ENCODE data around the gene ZNF837. TPM values are rescaled to one million over a fixed set of nuclear protein-coding genes. Genes with fewer than 3 reads are reported as not detected.
A peak's percentile ranks its signal among the peaks of the same experiment; 100 is the strongest.

ZNF837 gene
- total RNA-seq, 1 experiment from 2014 or later = 1.7 TPM

DNA sequence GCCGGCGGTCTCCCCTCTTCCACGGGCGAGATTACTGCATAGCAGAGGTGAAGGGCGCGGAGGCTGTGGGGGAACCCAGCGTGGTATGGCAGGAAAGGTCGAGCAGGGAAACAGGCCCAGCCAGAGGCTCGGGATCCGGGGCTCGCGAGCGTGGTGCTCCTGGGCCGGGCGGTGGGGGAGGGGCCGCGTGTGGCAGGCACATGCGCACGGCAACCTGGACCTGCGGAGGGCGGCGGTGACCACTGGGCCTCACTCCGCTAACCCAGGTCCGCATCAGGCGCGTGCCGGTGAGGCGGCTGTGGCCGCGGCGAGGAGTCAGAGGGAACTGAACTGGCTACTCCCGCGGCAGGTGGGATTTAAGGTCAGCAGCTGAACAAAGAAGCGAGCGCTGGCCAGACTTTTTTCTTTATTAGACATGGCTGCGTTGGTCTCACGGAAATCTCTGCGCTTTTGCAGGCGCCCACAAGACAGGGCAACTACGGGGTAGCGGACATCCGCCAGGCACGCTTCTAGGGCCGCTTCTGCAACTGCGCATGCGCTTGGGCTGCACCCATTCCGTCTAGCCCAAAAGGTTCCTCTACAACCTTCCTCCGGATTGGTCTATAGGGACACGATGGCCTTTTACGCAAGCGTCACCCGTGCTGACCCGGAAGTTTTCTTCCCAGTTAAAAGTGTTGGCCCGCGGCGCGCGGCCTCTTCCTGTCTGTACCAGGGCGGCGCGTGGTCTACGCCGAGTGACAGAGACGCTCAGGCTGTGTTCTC is 5.9 kb upstream of the ZNF837 start, which contains the start of gene RPS5:
Gene RPS5 (plus strand): TSS at position 694 of the 762 bp plus-strand sequence. CDS start 869 bp downstream, outside the sequence.
- peak; percentile 100 for DNase-seq (ENCODE audit: unreplicated experiment)
- peak within 1 kb of the TSS; percentile 98 for H3K27ac Mint-ChIP-seq (ENCODE audit: low read depth, unreplicated experiment)
- no peaks in the 10 kb centered on the region for H3K27me3 Mint-ChIP-seq (ENCODE audit: insufficient read depth, unreplicated experiment)
- ChIA-PET POLR2A (interaction anchor here (0.6 to 4.7 kb wide), 10 partner anchors 9 to 133 kb away, joined by 3 to 27 read pairs (median 5); partner anchors contain the start of genes RNF225, ZBTB45, ZNF324B and ZNF497), CTCF (interaction anchor here (0.6 to 0.9 kb wide), 2 partner anchors 20 to 138 kb away, joined by 3 to 4 read pairs; no protein-coding TSS in a partner anchor)
- no peaks in the 10 kb centered on the region for H3K9me3 Mint-ChIP-seq (ENCODE audit: unreplicated experiment)
- TF ChIP-seq, protein P1, sequence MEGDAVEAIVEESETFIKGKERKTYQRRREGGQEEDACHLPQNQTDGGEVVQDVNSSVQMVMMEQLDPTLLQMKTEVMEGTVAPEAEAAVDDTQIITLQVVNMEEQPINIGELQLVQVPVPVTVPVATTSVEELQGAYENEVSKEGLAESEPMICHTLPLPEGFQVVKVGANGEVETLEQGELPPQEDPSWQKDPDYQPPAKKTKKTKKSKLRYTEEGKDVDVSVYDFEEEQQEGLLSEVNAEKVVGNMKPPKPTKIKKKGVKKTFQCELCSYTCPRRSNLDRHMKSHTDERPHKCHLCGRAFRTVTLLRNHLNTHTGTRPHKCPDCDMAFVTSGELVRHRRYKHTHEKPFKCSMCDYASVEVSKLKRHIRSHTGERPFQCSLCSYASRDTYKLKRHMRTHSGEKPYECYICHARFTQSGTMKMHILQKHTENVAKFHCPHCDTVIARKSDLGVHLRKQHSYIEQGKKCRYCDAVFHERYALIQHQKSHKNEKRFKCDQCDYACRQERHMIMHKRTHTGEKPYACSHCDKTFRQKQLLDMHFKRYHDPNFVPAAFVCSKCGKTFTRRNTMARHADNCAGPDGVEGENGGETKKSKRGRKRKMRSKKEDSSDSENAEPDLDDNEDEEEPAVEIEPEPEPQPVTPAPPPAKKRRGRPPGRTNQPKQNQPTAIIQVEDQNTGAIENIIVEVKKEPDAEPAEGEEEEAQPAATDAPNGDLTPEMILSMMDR (IDR thresholded peaks at IDR 0.05; ENCODE audit: unreplicated experiment) = no peak
- peak within 1 kb of the TSS; percentile 92 for H3K4me3 Mint-ChIP-seq (ENCODE audit: unreplicated experiment)
- intact Hi-C loops (cut with micrococcal nuclease) = loop anchor here (5.0 kb wide), 1 partner anchor 159 kb away; the partner anchor contains the start of gene ZNF544
- TSS peak; percentile 76 for BruUV-seq (replicated peaks)
- H3K36me3 Mint-ChIP-seq (ENCODE audit: insufficient read depth, unreplicated experiment) = peaks cover 59% of the 10 kb centered on the region
- H3K4me1 Mint-ChIP-seq (ENCODE audit: insufficient read depth, unreplicated experiment) = peaks cover 18% of the 10 kb centered on the region

DNA sequence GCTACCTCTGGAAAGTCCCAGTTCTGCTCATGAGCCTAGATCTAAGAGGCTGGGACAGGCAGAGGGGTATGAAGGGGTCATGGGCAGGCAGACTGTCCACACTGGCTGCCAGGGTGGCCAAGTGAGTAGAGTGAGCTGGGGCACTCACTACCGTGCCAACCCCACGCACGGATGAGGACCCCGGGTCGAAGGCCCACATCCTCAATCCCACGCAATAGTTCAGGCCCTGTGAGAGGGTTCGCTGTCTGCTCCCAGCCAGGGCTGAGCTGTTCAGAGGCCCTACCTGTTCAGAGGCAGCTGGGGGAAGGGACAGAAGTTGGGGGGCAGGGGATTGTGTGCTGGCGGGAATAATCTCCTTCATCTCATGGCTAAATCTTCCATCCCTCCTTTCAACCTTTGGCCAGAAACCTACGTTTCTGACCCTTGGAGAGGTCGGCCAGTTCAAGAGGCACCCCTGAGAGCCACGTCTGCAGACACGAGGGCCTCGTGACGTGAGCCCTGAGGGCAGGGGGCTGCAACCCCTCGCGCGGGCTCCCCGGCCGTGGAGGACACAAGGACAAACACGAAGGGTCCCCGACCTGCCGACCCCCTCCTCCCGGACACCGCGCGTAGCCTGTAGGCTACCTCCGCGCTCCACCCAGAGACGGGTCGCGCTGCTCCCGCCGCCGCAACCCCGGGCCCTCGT is 5.2 kb upstream of the ZNF837 start:
- ChIA-PET POLR2A (interaction anchor here (0.6 to 4.7 kb wide), 9 partner anchors 13 to 134 kb away, joined by 3 to 27 read pairs (median 5); partner anchors contain the start of genes ZBTB45, ZNF324B, ZNF497 and ZNF584), CTCF (interaction anchor here (0.7 kb wide), 1 partner anchor 104 kb away, joined by 3 read pairs; no protein-coding TSS in a partner anchor)
- H3K36me3 Mint-ChIP-seq (ENCODE audit: insufficient read depth, unreplicated experiment) = peaks cover 53% of the 10 kb centered on the region

DNA sequence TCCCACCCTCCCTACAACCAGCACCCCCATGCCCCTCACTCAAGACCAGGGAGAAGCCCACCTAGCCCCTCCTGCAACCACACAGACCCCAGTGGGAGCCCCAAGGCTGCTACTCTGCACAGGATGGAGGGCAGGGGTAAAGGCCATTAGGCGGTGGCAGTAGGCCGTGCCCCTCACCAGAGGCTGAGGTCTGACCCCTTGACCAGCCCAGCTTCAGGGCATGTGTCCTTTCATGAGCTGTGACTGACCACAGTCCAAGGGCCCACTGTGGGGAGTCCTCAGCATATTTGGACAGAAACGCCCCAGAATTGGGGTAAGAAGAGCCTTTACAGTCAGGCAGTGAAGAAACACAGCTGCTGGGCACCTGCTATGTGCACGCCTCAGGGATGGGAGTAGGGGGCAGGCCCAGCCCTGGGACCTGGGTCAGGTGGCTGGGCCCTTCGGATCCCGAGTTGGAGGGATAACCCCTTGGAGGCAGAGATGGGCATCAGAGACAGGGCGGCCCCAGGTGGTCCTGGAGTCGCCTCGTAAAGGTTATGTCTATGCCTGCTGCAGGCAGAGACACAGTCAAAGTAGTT is 4.6 kb upstream of the ZNF837 start:
- peak overlapping the region; percentile 98 for H3K27ac Mint-ChIP-seq (ENCODE audit: low read depth, unreplicated experiment)
- CTCF ChIA-PET = interaction anchor here (0.7 kb wide), 1 partner anchor 104 kb away, joined by 3 read pairs; no protein-coding TSS in a partner anchor
- H3K9me3 Mint-ChIP-seq (ENCODE audit: unreplicated experiment) = no peaks in the 10 kb centered on the region
- TF ChIP-seq, protein P1 (IDR thresholded peaks at IDR 0.05; ENCODE audit: unreplicated experiment) = no peak
- H3K4me3 Mint-ChIP-seq (ENCODE audit: unreplicated experiment) = peak overlapping the region; percentile 92
- peaks cover 19% of the 10 kb centered on the region for H3K4me1 Mint-ChIP-seq (ENCODE audit: insufficient read depth, unreplicated experiment)
- DNase-seq (ENCODE audit: unreplicated experiment) = no peak
- no TSS peak for BruUV-seq (replicated peaks)
- H3K27me3 Mint-ChIP-seq (ENCODE audit: insufficient read depth, unreplicated experiment) = no peaks in the 10 kb centered on the region
- intact Hi-C loops (cut with micrococcal nuclease) = loop anchor here (5.0 kb wide), 1 partner anchor 158 kb away; the partner anchor contains the start of gene ZNF544
- H3K36me3 Mint-ChIP-seq (ENCODE audit: insufficient read depth, unreplicated experiment) = peaks cover 53% of the 10 kb centered on the region
- POLR2A ChIA-PET = interaction anchor here (0.6 to 4.7 kb wide), 4 partner anchors 23 to 66 kb away, joined by 3 to 27 read pairs (median 4); partner anchors contain the start of genes ZNF324B and ZNF497

More for the DNA sequence above, 5.2 kb upstream of the ZNF837 start:
- peaks cover 18% of the 10 kb centered on the region for H3K4me1 Mint-ChIP-seq (ENCODE audit: insufficient read depth, unreplicated experiment)
- TF ChIP-seq, protein P1 (IDR thresholded peaks at IDR 0.05; ENCODE audit: unreplicated experiment) = no peak
- BruUV-seq (replicated peaks) = no TSS peak
- no peaks in the 10 kb centered on the region for H3K9me3 Mint-ChIP-seq (ENCODE audit: unreplicated experiment)
- intact Hi-C loops (cut with micrococcal nuclease) = loop anchor here (5.0 kb wide), 1 partner anchor 159 kb away; the partner anchor contains the start of gene ZNF544
- no peak for DNase-seq (ENCODE audit: unreplicated experiment)
- peak overlapping the region; percentile 92 for H3K4me3 Mint-ChIP-seq (ENCODE audit: unreplicated experiment)
- no peaks in the 10 kb centered on the region for H3K27me3 Mint-ChIP-seq (ENCODE audit: insufficient read depth, unreplicated experiment)
- peak overlapping the region; percentile 98 for H3K27ac Mint-ChIP-seq (ENCODE audit: low read depth, unreplicated experiment)

Measured in MCF 10A (cell line).